ENCODE measurements around the gene TMEM184A.

The TMEM184A gene

GRCh38 chr7:1500064-1500807 lies 55.8 kb downstream of the TMEM184A start:
- ATAC-seq (replicated peaks) (no peak), DNase-seq (no peak)
- Mint-ChIP-seq H3K4me3 (no peak overlapping the region), H3K36me3 (peaks cover 34 to 38% of the 10 kb centered on the region in 2 donors), H3K9me3 (no peaks in the 10 kb centered on the region), H3K27ac (no peak overlapping the region), H3K4me1 (peaks cover 27 to 37% of the 10 kb centered on the region in 2 donors), H3K27me3 (no peaks in the 10 kb centered on the region)

GRCh38 chr7:1499367-1500029 lies 56.5 kb downstream of the TMEM184A start:
- no peak for DNase-seq
- peaks cover 27 to 33% of the 10 kb centered on the region in 2 donors for H3K4me1 Mint-ChIP-seq
- H3K27ac Mint-ChIP-seq: no peak overlapping the region
- H3K36me3 Mint-ChIP-seq: peaks cover 35 to 38% of the 10 kb centered on the region in 2 donors
- no peaks in the 10 kb centered on the region for H3K27me3 Mint-ChIP-seq
- ATAC-seq (replicated peaks): no peak
- H3K9me3 Mint-ChIP-seq: no peaks in the 10 kb centered on the region
- H3K4me3 Mint-ChIP-seq: no peak overlapping the region

DNA sequence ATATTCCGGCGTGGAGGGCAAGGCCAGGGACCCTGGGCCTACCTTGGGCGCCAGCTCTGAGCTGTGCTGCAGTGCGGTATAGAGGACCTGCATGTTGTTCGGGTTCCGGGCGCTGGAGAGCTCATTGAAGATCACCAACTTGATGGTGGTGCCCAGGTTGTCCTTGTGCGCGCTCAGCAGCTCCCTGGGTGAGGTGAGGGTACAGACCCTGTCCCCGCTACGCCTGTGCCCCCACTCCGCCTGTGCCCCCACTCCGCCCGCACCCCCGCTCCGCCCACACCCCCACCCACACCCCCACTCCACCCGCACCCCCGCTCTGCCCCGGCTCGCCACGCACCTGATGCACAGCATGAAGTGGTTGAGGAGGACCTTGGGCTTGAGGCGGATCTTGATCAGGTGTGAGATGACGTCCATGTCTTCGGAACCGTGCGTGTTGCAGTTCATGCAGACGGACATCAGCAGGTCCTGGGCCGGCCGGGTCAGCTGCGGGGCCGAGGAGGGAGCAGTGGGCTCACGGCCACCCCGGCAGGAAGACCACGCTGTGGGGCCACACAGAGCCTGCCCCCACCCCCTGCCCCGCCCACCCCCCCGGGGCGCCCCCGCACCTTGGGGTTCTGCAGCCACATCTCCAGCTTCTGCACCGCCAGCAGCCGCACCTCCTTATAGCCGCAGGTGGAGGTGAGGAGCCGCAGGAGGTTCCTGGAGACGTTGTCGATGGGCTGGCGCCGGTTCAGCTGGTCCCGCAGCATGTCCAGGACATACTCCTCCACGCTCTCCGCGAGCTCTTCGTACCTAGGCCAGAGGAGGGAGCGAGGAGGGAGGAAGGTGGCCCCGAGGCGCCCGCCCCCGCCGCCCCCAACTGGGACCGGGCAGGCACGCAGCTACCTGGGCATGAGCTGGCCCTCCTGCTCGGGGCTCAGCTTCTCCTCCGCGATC lies 57.4 kb downstream of the TMEM184A start:
- peaks cover 40 to 44% of the 10 kb centered on the region in 2 donors for H3K36me3 Mint-ChIP-seq
- H3K4me3 Mint-ChIP-seq: no peak overlapping the region
- no peak for ATAC-seq (replicated peaks)
- H3K27ac Mint-ChIP-seq: peak overlapping the region; percentile 20
- no peaks in the 10 kb centered on the region for H3K9me3 Mint-ChIP-seq
- H3K27me3 Mint-ChIP-seq: no peaks in the 10 kb centered on the region
- peaks cover 25 to 30% of the 10 kb centered on the region in 2 donors for H3K4me1 Mint-ChIP-seq
- no peak for DNase-seq

GRCh38 chr7:1497293-1497927 lies 58.6 kb downstream of the TMEM184A start:
- ATAC-seq (replicated peaks) (no peak), DNase-seq (no peak)
- no peak overlapping the region for H3K27ac Mint-ChIP-seq
- peaks cover 16 to 19% of the 10 kb centered on the region in 2 donors for H3K4me1 Mint-ChIP-seq
- H3K27me3 Mint-ChIP-seq: no peaks in the 10 kb centered on the region
- no peak overlapping the region for H3K4me3 Mint-ChIP-seq
- H3K9me3 Mint-ChIP-seq: no peaks in the 10 kb centered on the region
- H3K36me3 Mint-ChIP-seq: peaks cover 41% of the 10 kb centered on the region in 2 donors

DNA sequence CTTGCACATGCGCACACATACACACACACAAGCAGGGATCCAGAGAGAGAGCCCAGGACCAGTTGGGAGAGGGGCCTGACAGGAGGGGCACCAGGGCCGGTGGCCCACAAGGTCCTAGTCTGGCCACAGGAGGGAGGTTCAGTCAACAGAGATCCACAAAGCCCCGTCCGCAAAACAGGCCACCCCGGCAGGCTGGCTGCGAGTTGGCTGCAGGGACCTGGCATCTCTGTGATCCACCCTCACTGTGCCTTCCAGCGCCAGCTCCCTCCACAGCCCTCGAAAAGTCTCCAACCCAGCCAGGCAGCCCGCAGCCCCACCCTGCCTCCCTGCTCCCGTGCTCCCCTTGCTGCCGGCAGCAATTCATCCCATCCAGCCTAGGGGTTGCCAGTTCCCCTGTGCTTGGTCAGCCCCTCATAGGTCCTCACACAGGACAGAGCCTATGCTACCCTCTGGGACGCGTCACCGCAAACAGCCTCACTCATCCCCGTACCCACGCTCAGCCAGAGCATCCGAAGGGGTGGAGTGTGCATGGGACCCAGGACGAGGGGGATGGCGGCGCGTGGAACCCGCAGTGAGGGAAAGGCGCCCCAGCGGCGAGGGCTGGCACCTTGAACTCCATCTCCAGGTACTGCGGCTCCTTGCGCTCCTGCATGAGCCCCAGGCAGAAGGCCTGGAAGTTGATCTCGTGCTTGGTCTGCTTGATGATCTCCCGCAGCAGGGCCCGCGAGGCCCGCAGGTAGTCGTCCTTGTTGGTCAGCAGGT lies 59.3 kb downstream of the TMEM184A start:
- ATAC-seq (replicated peaks): no peak
- Mint-ChIP-seq H3K9me3 (no peaks in the 10 kb centered on the region), H3K4me3 (no peak overlapping the region), H3K4me1 (peaks cover 9 to 12% of the 10 kb centered on the region in 2 donors), H3K27ac (no peak overlapping the region), H3K27me3 (no peaks in the 10 kb centered on the region), H3K36me3 (peaks cover 41 to 42% of the 10 kb centered on the region in 2 donors)
- DNase-seq: no peak

DNA sequence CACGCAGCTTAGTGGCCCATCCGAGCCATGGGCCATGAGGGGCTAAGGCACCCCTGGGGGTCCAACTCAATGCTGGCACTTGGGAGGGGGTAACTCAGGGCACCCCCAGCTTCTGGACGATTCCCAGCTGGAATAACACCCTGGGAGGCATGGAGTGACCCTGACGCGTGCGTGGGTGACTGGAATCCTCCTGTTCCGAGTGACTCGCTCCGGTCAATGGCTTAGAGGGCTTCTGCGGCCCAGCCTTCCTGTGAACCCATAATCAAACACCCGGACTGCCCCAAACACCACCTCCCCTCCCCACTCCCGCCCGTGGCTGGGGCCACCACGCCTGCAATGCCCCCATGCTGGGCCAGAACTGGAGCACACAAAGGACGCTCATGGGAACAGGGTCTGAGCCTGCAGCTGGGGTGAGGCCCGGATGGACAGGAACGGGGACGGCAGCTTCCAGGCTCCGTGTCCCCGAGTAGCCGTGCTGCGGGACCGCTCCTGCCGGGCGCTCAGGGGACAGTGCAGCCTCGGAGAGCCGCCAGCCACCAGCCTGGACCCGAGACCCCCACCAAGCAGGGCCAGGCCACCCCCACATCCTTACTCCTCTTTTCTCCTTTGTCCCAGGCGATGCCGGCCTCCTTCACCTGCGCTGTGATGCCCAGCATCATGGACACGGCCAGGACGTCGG lies 60.3 kb downstream of the TMEM184A start:
- ATAC-seq (replicated peaks) (no peak), DNase-seq (no peak)
- H3K27me3 Mint-ChIP-seq: no peaks in the 10 kb centered on the region
- peaks cover 39 to 44% of the 10 kb centered on the region in 2 donors for H3K36me3 Mint-ChIP-seq
- H3K4me1 Mint-ChIP-seq: peaks cover 5 to 8% of the 10 kb centered on the region in 2 donors
- no peak overlapping the region for H3K4me3 Mint-ChIP-seq
- no peak overlapping the region for H3K27ac Mint-ChIP-seq
- H3K9me3 Mint-ChIP-seq: no peaks in the 10 kb centered on the region

DNA sequence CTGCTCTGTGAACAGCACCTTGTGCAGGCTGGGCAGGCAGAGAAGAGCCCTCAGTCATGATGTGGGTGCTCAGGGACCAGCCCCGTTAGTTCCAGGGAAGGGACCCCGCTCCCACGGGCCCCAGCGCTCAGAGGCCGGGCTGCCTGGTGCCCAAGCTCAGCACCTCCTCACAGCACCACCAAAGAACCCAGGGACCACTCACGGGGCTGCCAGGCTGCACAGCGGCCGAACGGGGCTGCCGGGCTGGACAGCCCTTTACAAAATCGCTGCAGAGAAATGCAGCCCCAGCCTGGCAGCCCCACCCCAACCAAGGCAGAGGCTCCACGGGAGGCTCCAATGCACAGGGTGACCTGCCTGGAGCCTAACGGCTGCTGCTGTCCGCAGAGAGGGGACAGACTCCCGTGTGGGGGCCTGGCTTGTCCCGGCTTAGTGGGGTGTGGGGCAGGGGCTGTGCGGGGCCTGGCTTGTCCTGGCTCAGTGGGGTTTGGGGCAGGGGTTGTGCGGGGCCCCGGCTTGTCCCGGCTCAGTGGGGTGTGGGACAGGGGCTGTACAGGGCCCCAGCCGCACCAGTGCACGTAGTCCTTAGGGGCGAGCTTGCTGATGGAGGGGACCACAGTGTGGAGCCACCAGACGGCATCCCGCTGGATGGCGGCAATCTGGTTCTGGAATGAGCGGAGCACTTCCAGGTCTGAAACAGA lies 61.0 kb downstream of the TMEM184A start:
- no peaks in the 10 kb centered on the region for H3K9me3 Mint-ChIP-seq
- H3K27ac Mint-ChIP-seq: no peak overlapping the region
- no peak for ATAC-seq (replicated peaks)
- peaks cover 37 to 42% of the 10 kb centered on the region in 2 donors for H3K36me3 Mint-ChIP-seq
- DNase-seq: no peak
- no peaks in the 10 kb centered on the region for H3K27me3 Mint-ChIP-seq
- no peak overlapping the region for H3K4me3 Mint-ChIP-seq
- peaks cover 0 to 2% of the 10 kb centered on the region in 2 donors for H3K4me1 Mint-ChIP-seq

DNA sequence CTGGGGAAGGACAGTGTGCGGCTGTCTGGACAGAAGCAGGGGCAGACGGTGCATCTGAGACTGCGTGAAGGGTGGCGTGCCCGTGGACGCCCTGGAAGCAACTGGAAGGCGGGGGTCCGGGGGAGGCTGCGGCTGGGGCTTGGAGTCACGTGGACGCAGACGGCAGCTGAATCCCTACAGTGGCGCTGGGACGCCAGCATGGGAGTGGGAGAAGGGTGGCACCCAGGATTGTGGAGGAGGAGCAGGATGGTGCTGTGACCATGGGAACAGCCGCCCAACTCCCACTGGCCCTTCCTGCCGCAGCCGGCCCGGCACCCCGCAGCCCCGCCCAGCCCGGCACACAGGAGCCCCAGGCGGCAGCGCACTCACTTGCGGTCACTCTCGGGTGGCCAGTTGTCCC lies 61.6 kb downstream of the TMEM184A start:
- DNase-seq: no peak
- H3K27ac Mint-ChIP-seq: no peak overlapping the region
- H3K4me1 Mint-ChIP-seq: no peaks in the 10 kb centered on the region
- H3K4me3 Mint-ChIP-seq: no peak overlapping the region
- ATAC-seq (replicated peaks): no peak
- H3K27me3 Mint-ChIP-seq: no peaks in the 10 kb centered on the region
- peaks cover 37 to 46% of the 10 kb centered on the region in 2 donors for H3K36me3 Mint-ChIP-seq
- H3K9me3 Mint-ChIP-seq: no peaks in the 10 kb centered on the region

DNA sequence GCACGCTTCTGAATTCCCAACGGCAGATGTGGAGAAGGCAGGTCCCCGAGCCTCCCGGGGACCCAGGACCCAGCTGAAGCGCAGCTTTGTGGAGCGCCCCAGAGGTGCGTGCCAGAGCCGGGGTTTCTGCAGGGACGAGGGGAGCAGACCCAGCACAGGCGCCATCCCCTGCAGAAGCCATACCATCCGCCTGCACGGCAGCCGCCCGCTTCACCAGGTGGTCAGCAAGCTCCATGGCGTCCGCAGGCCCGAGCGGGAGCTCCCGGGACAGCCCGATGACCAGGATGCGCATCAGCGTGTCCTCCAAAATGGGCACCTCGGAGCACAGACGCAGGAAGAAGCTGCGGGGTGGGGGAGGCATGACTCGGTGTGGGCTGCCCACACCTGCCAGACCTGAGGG lies 62.4 kb downstream of the TMEM184A start:
- ATAC-seq (replicated peaks) (no peak), DNase-seq (no peak)
- no peaks in the 10 kb centered on the region for H3K4me1 Mint-ChIP-seq
- H3K27ac Mint-ChIP-seq: no peak overlapping the region
- H3K4me3 Mint-ChIP-seq: no peak overlapping the region
- no peaks in the 10 kb centered on the region for H3K27me3 Mint-ChIP-seq
- H3K9me3 Mint-ChIP-seq: no peaks in the 10 kb centered on the region
- peaks cover 43 to 55% of the 10 kb centered on the region in 2 donors for H3K36me3 Mint-ChIP-seq

- ATAC-seq (replicated peaks): no peak
- no peak for DNase-seq
- Mint-ChIP-seq H3K27ac (no peak overlapping the region), H3K36me3 (peaks cover 47 to 59% of the 10 kb centered on the region in 2 donors), H3K27me3 (no peaks in the 10 kb centered on the region), H3K4me3 (no peak overlapping the region), H3K4me1 (no peaks in the 10 kb centered on the region), H3K9me3 (no peaks in the 10 kb centered on the region)
Observed at GRCh38 chr7:1493129-1493528, 62.9 kb downstream of the TMEM184A start.

GRCh38 chr7:1492640-1493039 lies 63.4 kb downstream of the TMEM184A start:
- ATAC-seq (replicated peaks): no peak
- Mint-ChIP-seq H3K27me3 (no peaks in the 10 kb centered on the region), H3K4me1 (no peaks in the 10 kb centered on the region), H3K36me3 (peaks cover 48 to 59% of the 10 kb centered on the region in 2 donors), H3K9me3 (no peaks in the 10 kb centered on the region), H3K4me3 (no peak overlapping the region), H3K27ac (no peak overlapping the region)
- no peak for DNase-seq

Data from stimulated activated naive B cell treated with anti-CD40 and anti-IgM and Interleukin-4, amounts not matched to agents 10 μg/mL and 1 μg/mL and 100 μg/mL, for 72 hours (primary cell).